Trophoblast cell (in vitro differentiated cells and primary cell): ENCODE results near the gene BAZ2A.

Experiments
- DNase-seq, 2 donors: peaks; one replicate each; pipeline ENCODE4 v3.0.0-alpha.2; 2016
- H2AFZ ChIP-seq: 2 replicates; pipeline ENCODE4 v1.6.1; 2013; ENCODE audit warnings: low read length, moderate library complexity, mild to moderate bottlenecking; ENCODE audit not compliant: insufficient read depth, poor library complexity
- H2AK5ac ChIP-seq: 2 replicates; pipeline ENCODE4 v1.6.1; 2013; ENCODE audit warnings: mild to moderate bottlenecking, low read length
- H2BK120ac ChIP-seq: 2 replicates; pipeline ENCODE4 v1.6.1; 2013; ENCODE audit warnings: low read length, mild to moderate bottlenecking, moderate library complexity; ENCODE audit not compliant: insufficient read depth, poor library complexity
- H2BK12ac ChIP-seq: 2 replicates; pipeline ENCODE4 v1.6.1; 2013; ENCODE audit warnings: mild to moderate bottlenecking, low read length, moderate library complexity
- H2BK5ac ChIP-seq: 2 replicates; pipeline ENCODE4 v1.6.1; 2013; ENCODE audit warnings: low read length, low read depth, moderate library complexity, mild to moderate bottlenecking; ENCODE audit not compliant: poor library complexity
- H3K14ac ChIP-seq: 2 replicates; pipeline ENCODE4 v1.6.1; 2013; ENCODE audit warnings: mild to moderate bottlenecking, low read length
- H3K18ac ChIP-seq: 2 replicates; pipeline ENCODE4 v1.6.1; 2013; ENCODE audit warnings: mild to moderate bottlenecking, low read length
- H3K23ac ChIP-seq: 2 replicates; pipeline ENCODE4 v1.6.1; 2013; ENCODE audit warnings: low read length
- H3K27ac ChIP-seq: 2 replicates; pipeline ENCODE4 v1.5.1; 2013; ENCODE audit warnings: low read depth, mild to moderate bottlenecking, inconsistent platforms, low read length, moderate library complexity
- H3K27me3 ChIP-seq: 2 replicates; pipeline ENCODE4 v1.6.1; 2013; ENCODE audit warnings: inconsistent platforms, mild to moderate bottlenecking, low read length, moderate library complexity; ENCODE audit not compliant: insufficient read depth
- H3K36me3 ChIP-seq, 2 experiments: 1 replicate in 1 of 2; 2 replicates in 1 of 2; pipeline ENCODE4 v1.6.1; 2013; ENCODE audit warnings: low read length in 2 of 2, mild to moderate bottlenecking in 2 of 2, moderate library complexity in 1 of 2; ENCODE audit not compliant: insufficient read depth in 2 of 2, control insufficient read depth in 1 of 2
- H3K4ac ChIP-seq: 2 replicates; pipeline ENCODE4 v1.6.1; 2013; ENCODE audit warnings: low read depth, mild to moderate bottlenecking, low read length, moderate library complexity
- H3K4me1 ChIP-seq, 2 experiments: 1 replicate in 1 of 2; 2 replicates in 1 of 2; pipeline ENCODE4 v1.6.1; 2013; ENCODE audit warnings: low read length in 2 of 2, mild to moderate bottlenecking in 2 of 2, moderate library complexity in 1 of 2; ENCODE audit not compliant: insufficient read depth in 2 of 2, control insufficient read depth in 1 of 2
- H3K4me2 ChIP-seq: 2 replicates; pipeline ENCODE4 v1.6.1; 2013; ENCODE audit warnings: inconsistent platforms, mild to moderate bottlenecking, low read length, moderate library complexity
- H3K4me3 ChIP-seq: 2 replicates; pipeline ENCODE4 v1.5.1; 2013; ENCODE audit warnings: mild to moderate bottlenecking, low read depth, low read length, inconsistent platforms
- H3K79me1 ChIP-seq: one replicate; pipeline ENCODE4 v1.6.1; 2013; ENCODE audit warnings: low read length
- H3K79me2 ChIP-seq: 2 replicates; pipeline ENCODE4 v1.6.1; 2013; ENCODE audit warnings: low read length, mild to moderate bottlenecking; ENCODE audit not compliant: control insufficient read depth, insufficient read depth, poor library complexity
- H3K9ac ChIP-seq: 2 replicates; pipeline ENCODE4 v1.6.1; 2013; ENCODE audit warnings: mild to moderate bottlenecking, low read length
- H3K9me3 ChIP-seq: 2 replicates; pipeline ENCODE4 v1.6.1; 2013; ENCODE audit warnings: low read depth, mild to moderate bottlenecking, control low read depth, inconsistent platforms, low read length; ENCODE audit not compliant: insufficient read depth
- H4K12ac ChIP-seq: 2 replicates; pipeline ENCODE4 v1.6.1; 2013; ENCODE audit warnings: low read depth, mild to moderate bottlenecking, low read length, moderate library complexity
- H4K8ac ChIP-seq: 2 replicates; pipeline ENCODE4 v1.6.1; 2013; ENCODE audit warnings: low read depth, mild to moderate bottlenecking, low read length, moderate library complexity
- H4K91ac ChIP-seq: one replicate; pipeline ENCODE4 v1.6.1; 2013; ENCODE audit warnings: low read depth, mild to moderate bottlenecking, low read length, moderate library complexity
- WGBS: extraction: QIAGEN DNeasy Blood & Tissue Kit; methylation state at CpG from one replicate; pipeline ENCODE4 v1.1.7; 2013; ENCODE audit warnings: missing lambda C conversion rate; ENCODE audit not compliant: insufficient read length, insufficient coverage; ENCODE audit errors: extremely low coverage; 5-methylcytosine and 5-hydroxymethylcytosine counted together

Gene BAZ2A

DNA sequence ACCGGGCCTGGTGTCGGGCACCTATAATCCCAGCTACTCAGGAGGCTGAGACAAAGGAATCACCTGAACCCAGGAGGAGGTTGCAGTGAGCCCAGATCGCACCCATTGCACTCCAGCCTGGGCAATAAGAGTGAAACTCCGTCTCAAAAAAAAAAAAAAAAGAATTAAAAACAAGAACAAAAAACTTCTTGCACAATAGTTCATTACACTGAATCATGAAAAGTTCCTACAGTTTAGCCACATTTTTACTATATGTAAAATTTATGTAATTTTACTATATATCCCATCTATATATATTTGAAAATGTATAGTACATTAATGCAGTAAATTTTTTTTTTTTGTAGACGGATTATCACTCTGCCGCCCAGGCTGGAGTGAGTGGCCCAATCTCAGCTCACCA, 11.1 kb upstream of the BAZ2A start:
- Histone ChIP-seq H3K79me1 (peaks cover 11% of the 10 kb centered on the region), H2BK120ac (no peak overlapping the region), H2BK5ac (no peak overlapping the region), H3K27ac (no peak overlapping the region), H3K79me2 (peaks cover 16% of the 10 kb centered on the region), H3K9me3 (peaks cover 1% of the 10 kb centered on the region), H3K14ac (no peak overlapping the region), H2AFZ (no peak overlapping the region), H3K18ac (no peak overlapping the region), H3K4ac (no peak overlapping the region), H3K4me3 (no peak overlapping the region), H2BK12ac (no peak overlapping the region), H3K27me3 (no peaks in the 10 kb centered on the region), H3K4me1 (peaks cover 0 to 5% of the 10 kb centered on the region in 2 experiments), H4K91ac (no peak overlapping the region), H2AK5ac (no peak overlapping the region), H4K8ac (no peak overlapping the region), H3K4me2 (no peak overlapping the region), H3K36me3 (peaks cover 40 to 55% of the 10 kb centered on the region in 2 experiments), H3K9ac (no peak overlapping the region), H3K23ac (no peak overlapping the region), H4K12ac (no peak overlapping the region)
- no CpG with 5 or more reads among the region's 6 CpGs for WGBS
- no peak for DNase-seq

- WGBS, result no CpG with 5 or more reads among the region's 2 CpGs
- Histone ChIP-seq H3K4me2 (no peak overlapping the region), H3K23ac (no peak overlapping the region), H4K8ac (no peak overlapping the region), H2BK5ac (no peak overlapping the region), H2BK120ac (no peak overlapping the region), H3K18ac (no peak overlapping the region), H2AFZ (no peak overlapping the region), H2BK12ac (no peak overlapping the region), H4K91ac (no peak overlapping the region), H3K9me3 (peaks cover 2% of the 10 kb centered on the region), H3K4me1 (peaks cover 5 to 13% of the 10 kb centered on the region in 2 experiments), H3K4ac (no peak overlapping the region), H3K4me3 (no peak overlapping the region), H3K27me3 (no peaks in the 10 kb centered on the region), H3K79me2 (peaks cover 13% of the 10 kb centered on the region), H3K36me3 (peaks cover 37 to 44% of the 10 kb centered on the region in 2 experiments), H3K79me1 (peaks cover 23% of the 10 kb centered on the region), H2AK5ac (no peak overlapping the region), H3K27ac (peak overlapping the region; percentile 5), H4K12ac (no peak overlapping the region), H3K9ac (no peak overlapping the region), H3K14ac (no peak overlapping the region)
- DNase-seq, result no peak
Observed at GRCh38 chr12:56637621-56638020, 7.5 kb upstream of the BAZ2A start.

GRCh38 chr12:56636675-56637540, 6.8 kb upstream of the BAZ2A start:
- Histone ChIP-seq H4K91ac (peak overlapping the region; percentile 70), H3K23ac (no peak overlapping the region), H3K79me2 (peaks cover 13% of the 10 kb centered on the region), H3K4me3 (peak overlapping the region; percentile 14), H3K18ac (peak overlapping the region; percentile 32), H3K4ac (no peak overlapping the region), H3K4me2 (peak overlapping the region; percentile 83), H3K27me3 (no peaks in the 10 kb centered on the region), H2AFZ (peak overlapping the region; percentile 11), H3K36me3 (peaks cover 30 to 37% of the 10 kb centered on the region in 2 experiments), H4K12ac (peak overlapping the region; percentile 19), H2AK5ac (peak overlapping the region; percentile 35), H3K79me1 (peaks cover 23% of the 10 kb centered on the region), H4K8ac (peak overlapping the region; percentile 66), H3K14ac (peak overlapping the region; percentile 4), H2BK5ac (peak overlapping the region; percentile 65), H3K4me1 (peaks cover 6 to 20% of the 10 kb centered on the region in 2 experiments), H2BK12ac (no peak overlapping the region), H3K27ac (peak overlapping the region; percentile 81), H3K9ac (peak overlapping the region; percentile 62), H3K9me3 (peaks cover 2% of the 10 kb centered on the region), H2BK120ac (peak overlapping the region; percentile 21)
- DNase-seq, result peak; percentile 99
- no CpG with 5 or more reads among the region's 12 CpGs for WGBS

GRCh38 chr12:56635806-56636674, 5.9 kb upstream of the BAZ2A start:
- H4K91ac ChIP-seq, result peak overlapping the region; percentile 79
- no peak overlapping the region for H2BK12ac ChIP-seq
- peaks cover 13% of the 10 kb centered on the region for H3K79me2 ChIP-seq
- no peaks in the 10 kb centered on the region for H3K27me3 ChIP-seq
- H3K4me1 ChIP-seq, result peaks cover 6 to 23% of the 10 kb centered on the region in 2 experiments
- peak overlapping the region; percentile 73 for H2BK5ac ChIP-seq
- peak overlapping the region; percentile 86 for H3K27ac ChIP-seq
- DNase-seq, result peak; percentile 83 to 87
- H2BK120ac ChIP-seq, result peak overlapping the region; percentile 21
- peaks cover 23 to 30% of the 10 kb centered on the region in 2 experiments for H3K36me3 ChIP-seq
- peak overlapping the region; percentile 62 for H3K14ac ChIP-seq
- peak overlapping the region; percentile 76 for H3K18ac ChIP-seq
- peak overlapping the region; percentile 35 for H2AK5ac ChIP-seq
- H3K23ac ChIP-seq, result no peak overlapping the region
- H3K4me2 ChIP-seq, result peak overlapping the region; percentile 83
- H3K4ac ChIP-seq, result peak overlapping the region; percentile 66
- H4K12ac ChIP-seq, result peak overlapping the region; percentile 19
- H2AFZ ChIP-seq, result peak overlapping the region; percentile 38
- H4K8ac ChIP-seq, result peak overlapping the region; percentile 78
- peak overlapping the region; percentile 62 for H3K9ac ChIP-seq
- WGBS, result no CpG with 5 or more reads among the region's 20 CpGs
- peaks cover 23% of the 10 kb centered on the region for H3K79me1 ChIP-seq
- peaks cover 2% of the 10 kb centered on the region for H3K9me3 ChIP-seq
- H3K4me3 ChIP-seq, result peak overlapping the region; percentile 56
